BJ (cell line): ENCODE results near the gene CLEC16A. TPM values are rescaled to one million over a fixed set of nuclear protein-coding genes. Genes with fewer than 3 reads are reported as not detected.

ENCODE experiments used
- CTCF ChIA-PET: fragments of 350-600 bp; formaldehyde crosslinking; extraction: SDS; loops from one replicate; lab custom pipeline; 2021; ENCODE audit warnings: antibody characterized with exemption, inconsistent platforms; lab: Yijun Ruan, JAX
- POLR2A ChIA-PET: fragments of 300-600 bp; sonication (Branson Sonifier 250); formaldehyde crosslinking; extraction: SDS; loops from one replicate; lab custom pipeline; 2021; ENCODE audit warnings: antibody characterized with exemption; lab: Charles Lee
- DNase-seq: peaks from one replicate; pipeline ENCODE4 v3.0.0-alpha.2; 2011; ENCODE audit warnings: low read depth
- H3K27me3 ChIP-seq: 2 replicates; pipeline ENCODE4 v1.6.0; 2011; ENCODE audit warnings: low read length; ENCODE audit not compliant: control insufficient read depth, insufficient read depth
- H3K36me3 ChIP-seq: 2 replicates; pipeline ENCODE4 v1.5.1; 2011; ENCODE audit warnings: low read length; ENCODE audit not compliant: control insufficient read depth, insufficient read depth
- H3K4me3 ChIP-seq: 2 replicates; pipeline ENCODE4 v1.5.1; 2011; ENCODE audit warnings: low read depth, mild to moderate bottlenecking, control low read depth, low read length
- CTCF ChIP-seq: IDR thresholded peaks from 2 replicates; pipeline ENCODE4 v1.5.1; 2011; ENCODE audit warnings: low read depth, mild to moderate bottlenecking, control low read depth, inconsistent platforms, low read length, moderate library complexity; ENCODE audit not compliant: insufficient read depth
- polyA minus RNA-seq: library from RNA; depleted of rRNA, polyadenylated mRNA; stranded (reverse); fragments of >200 nt; gene quantifications from 2 replicates; pipeline ENCODE4 v1.2.3, GENCODE V29; 2011; rRNA and poly(A)+ RNA removed
- polyA plus RNA-seq: library from polyadenylated mRNA; depleted of rRNA; stranded (reverse); fragments of >200 nt; gene quantifications from 2 replicates; pipeline ENCODE4 v1.2.3, GENCODE V29; 2011; rRNA removed

Gene CLEC16A
- polyA plus RNA-seq (7.7 and 8.7 TPM in 2 replicates), polyA minus RNA-seq (24.7 and 44.1 TPM in 2 replicates)

DNA sequence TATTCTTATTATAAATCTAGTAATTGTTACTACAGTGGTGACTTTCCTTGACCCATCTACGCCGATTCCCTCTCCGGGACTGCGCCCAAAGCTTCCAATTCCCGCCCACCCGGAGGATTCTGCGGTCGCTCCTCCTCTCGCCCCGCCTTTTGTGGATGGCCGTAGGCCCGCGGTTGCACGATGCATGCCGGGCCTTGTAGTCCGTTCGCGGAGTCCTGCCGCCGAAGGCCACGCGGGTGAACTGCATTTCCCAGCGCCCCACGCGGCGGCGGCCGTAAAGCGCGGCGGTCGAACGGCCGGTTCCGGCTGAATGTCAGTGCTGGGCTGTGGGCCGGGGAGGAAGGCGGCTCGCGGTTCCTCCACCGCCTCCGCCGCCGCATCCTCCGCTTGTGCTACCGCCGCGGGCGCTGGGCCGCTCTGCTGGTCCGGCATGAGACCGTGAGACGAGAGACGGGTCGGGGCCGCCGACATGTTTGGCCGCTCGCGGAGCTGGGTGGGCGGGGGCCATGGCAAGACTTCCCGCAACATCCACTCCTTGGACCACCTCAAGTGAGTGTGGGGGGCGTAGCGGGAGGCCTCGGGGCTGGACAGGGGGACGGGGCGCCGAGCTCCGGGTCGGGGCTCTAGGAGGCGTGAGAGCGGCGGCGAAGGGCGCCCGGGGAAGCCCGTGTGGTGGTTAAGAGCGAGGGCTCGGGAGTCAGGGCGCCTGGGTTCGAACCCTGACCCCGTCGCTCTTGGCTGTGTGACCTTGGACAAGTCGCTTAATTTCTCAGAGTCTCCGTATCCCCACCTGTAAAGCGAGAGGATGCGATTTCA, at the start of gene CLEC16A:
TSS of gene CLEC16A (plus strand) at position 316 of the 816 bp plus-strand sequence. CDS start at position 470, 154 bp downstream.
- peak; percentile 84 for DNase-seq
- H3K27me3 ChIP-seq: no peaks in the 10 kb centered on the region
- no peak for TF ChIP-seq CTCF
- H3K36me3 ChIP-seq: no peaks in the 10 kb centered on the region
- POLR2A ChIA-PET: no interaction called here
- CTCF ChIA-PET: interaction anchor here (0.7 to 2.0 kb wide), 5 partner anchors 9 to 73 kb away, joined by 3 to 8 read pairs (median 3); no protein-coding TSS in a partner anchor
- peak within 1 kb of the TSS; percentile 81 for H3K4me3 ChIP-seq

- Histone ChIP-seq H3K36me3 (no peaks in the 10 kb centered on the region), H3K27me3 (peaks cover 2% of the 10 kb centered on the region), H3K4me3 (no peak overlapping the region)
- ChIA-PET CTCF (interaction anchor here (1.6 kb wide), 1 partner anchor 24 kb away, joined by 6 read pairs; no protein-coding TSS in a partner anchor), POLR2A (no interaction called here)
- TF ChIP-seq CTCF: no peak
- DNase-seq: no peak
These were observed 49.1 kb upstream of the CLEC16A start for GRCh38 chr16:10895053-10895946.

GRCh38 chr16:10896165-10896564, 48.2 kb upstream of the CLEC16A start:
- CTCF ChIA-PET: no interaction called here
- no peak for TF ChIP-seq CTCF

GRCh38 chr16:10896723-10897122, 47.6 kb upstream of the CLEC16A start:
- no peak for DNase-seq
- no peaks in the 10 kb centered on the region for H3K27me3 ChIP-seq
- no peak for TF ChIP-seq CTCF
- ChIA-PET POLR2A (no interaction called here), CTCF (no interaction called here)
- H3K36me3 ChIP-seq: no peaks in the 10 kb centered on the region
- H3K4me3 ChIP-seq: no peak overlapping the region

More at GRCh38 chr16:10896165-10896564, 48.2 kb upstream of the CLEC16A start:
- peaks cover 2% of the 10 kb centered on the region for H3K27me3 ChIP-seq
- POLR2A ChIA-PET: no interaction called here
- DNase-seq: no peak
- H3K4me3 ChIP-seq: no peak overlapping the region
- no peaks in the 10 kb centered on the region for H3K36me3 ChIP-seq

GRCh38 chr16:10897134-10897533, 47.2 kb upstream of the CLEC16A start:
- DNase-seq: no peak

More at GRCh38 chr16:10897134-10897533, 47.2 kb upstream of the CLEC16A start:
- no peak overlapping the region for H3K4me3 ChIP-seq
- no peaks in the 10 kb centered on the region for H3K36me3 ChIP-seq
- no peak for TF ChIP-seq CTCF
- POLR2A ChIA-PET: no interaction called here
- H3K27me3 ChIP-seq: no peaks in the 10 kb centered on the region
- CTCF ChIA-PET: no interaction called here
